Erythroblast (primary cell): ENCODE measurements around the gene CEL.

Experiments
- GATA1 ChIP-seq: IDR thresholded peaks from 2 replicates; pipeline ENCODE4 v1.6.1; 2011; ENCODE audit warnings: low read depth, mild to moderate bottlenecking, control low read depth, low read length, moderate library complexity
- POLR2A ChIP-seq: IDR thresholded peaks from 2 replicates; pipeline ENCODE4 v1.6.1; 2011; ENCODE audit warnings: mild to moderate bottlenecking, low read length

- no peak for TF ChIP-seq POLR2A
- no peak for TF ChIP-seq GATA1
These were observed 10.4 kb upstream of the CEL start for GRCh38 chr9:133051281-133051900.
